ENCODE results near the gene CLTCL1.

The CLTCL1 gene

DNA sequence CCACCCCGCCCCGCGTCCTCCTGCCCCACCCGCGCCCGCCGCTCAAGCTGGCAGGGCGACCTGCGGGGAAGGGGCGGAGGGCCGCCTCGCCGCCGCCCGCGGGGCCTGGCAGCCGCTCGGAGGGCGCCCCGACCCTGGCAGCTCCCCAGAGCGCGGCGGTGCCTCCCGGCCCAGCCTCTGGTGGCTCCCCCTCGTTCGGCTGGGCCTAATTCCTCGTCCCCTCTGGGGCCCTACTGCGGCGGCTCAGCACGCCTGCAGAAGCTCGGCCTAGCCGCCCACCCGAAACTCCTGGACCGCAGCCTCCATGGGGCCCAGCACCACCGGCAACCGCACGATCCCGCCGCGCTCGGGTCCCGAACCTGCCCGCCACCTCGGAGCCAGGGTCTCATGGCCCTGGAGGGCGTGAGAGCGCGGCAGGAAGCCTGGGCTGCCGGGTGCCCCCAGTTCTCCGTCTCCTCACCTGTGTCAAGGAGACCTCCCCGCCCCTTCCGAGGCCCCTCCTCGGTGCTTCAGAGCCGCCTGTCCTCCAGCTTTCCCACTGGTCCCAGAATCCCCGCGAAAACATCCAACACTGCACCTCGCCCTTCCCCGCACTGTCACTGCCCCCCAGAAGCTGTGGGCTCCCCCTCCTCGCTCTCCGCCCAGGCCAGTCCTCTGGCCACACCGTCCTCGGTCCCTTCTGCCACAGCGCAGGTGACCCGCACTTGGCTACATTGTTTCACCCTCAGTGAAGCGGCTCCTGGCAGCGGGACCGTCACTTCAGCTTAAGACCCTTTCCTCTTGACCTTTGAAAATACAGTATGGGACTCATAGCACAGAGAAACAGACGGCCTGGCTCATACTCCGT lies 140.8 kb downstream of the CLTCL1 start:
- TF ChIP-seq, protein P1, sequence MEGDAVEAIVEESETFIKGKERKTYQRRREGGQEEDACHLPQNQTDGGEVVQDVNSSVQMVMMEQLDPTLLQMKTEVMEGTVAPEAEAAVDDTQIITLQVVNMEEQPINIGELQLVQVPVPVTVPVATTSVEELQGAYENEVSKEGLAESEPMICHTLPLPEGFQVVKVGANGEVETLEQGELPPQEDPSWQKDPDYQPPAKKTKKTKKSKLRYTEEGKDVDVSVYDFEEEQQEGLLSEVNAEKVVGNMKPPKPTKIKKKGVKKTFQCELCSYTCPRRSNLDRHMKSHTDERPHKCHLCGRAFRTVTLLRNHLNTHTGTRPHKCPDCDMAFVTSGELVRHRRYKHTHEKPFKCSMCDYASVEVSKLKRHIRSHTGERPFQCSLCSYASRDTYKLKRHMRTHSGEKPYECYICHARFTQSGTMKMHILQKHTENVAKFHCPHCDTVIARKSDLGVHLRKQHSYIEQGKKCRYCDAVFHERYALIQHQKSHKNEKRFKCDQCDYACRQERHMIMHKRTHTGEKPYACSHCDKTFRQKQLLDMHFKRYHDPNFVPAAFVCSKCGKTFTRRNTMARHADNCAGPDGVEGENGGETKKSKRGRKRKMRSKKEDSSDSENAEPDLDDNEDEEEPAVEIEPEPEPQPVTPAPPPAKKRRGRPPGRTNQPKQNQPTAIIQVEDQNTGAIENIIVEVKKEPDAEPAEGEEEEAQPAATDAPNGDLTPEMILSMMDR (IDR thresholded peaks at IDR 0.05) = no peak

DNA sequence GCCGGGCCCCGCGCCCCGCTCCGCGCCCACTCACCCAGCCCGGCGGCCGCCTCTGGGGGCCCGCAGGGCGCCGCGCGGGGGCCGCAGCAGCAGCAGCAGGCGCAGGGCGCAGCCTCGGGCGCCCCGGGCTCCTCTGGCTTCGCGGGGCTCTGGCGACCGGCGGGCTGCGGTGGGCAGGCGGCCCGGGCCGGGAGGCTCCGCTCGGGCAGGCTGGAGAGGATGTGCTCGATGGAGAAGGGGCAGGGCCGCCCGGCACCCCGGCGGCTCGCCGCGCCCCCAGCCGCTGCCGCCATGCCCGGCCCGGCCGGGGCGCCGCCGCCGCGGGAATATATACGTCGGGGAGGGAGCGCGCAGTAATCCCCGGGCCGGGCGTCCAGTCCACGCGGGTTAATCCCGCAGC lies 141.5 kb downstream of the CLTCL1 start, which contains the start of gene GSC2:
Gene GSC2, minus strand, starts transcription at position 302 of the 400 bp plus-strand sequence. Its CDS starts 9 bp downstream, at position 293.
- TF ChIP-seq, protein P1 (IDR thresholded peaks at IDR 0.05) = no peak

GRCh38 chr22:19149047-19149883 lies 142.3 kb downstream of the CLTCL1 start:
- TF ChIP-seq, protein P1 (IDR thresholded peaks at IDR 0.05) = no peak

DNA sequence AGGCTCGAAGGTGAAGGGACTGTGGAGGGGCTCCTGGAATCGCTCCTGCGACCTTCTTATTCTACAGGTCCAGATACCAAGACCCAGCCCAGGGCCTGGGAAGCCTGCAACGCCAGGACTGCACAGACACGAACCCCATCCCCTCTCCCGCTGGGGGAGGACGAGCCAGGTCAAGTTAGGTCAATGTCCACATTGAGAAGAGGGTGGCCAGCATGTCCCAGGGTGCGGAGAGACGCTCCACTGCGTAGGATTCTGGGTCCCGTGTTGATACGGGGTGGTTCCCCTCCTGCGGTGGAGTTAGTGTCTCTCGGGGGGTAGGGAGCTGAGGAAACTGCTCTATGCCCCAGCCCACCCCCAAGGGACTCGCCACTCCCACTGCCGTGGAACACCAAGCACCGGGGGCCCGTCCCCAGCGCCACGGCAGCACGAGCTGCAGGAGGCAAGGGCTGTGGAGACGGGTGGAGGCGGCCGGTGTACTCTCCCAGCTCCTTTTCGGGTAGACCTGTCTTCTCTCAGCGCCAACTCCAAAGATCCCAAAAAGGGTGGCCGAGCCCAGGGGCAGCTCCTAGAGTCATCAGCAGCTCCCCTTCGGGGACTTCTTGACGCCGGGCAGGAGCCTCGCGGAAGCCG lies 143.0 kb downstream of the CLTCL1 start:
- TF ChIP-seq, protein P1 (IDR thresholded peaks at IDR 0.05) = no peak

DNA sequence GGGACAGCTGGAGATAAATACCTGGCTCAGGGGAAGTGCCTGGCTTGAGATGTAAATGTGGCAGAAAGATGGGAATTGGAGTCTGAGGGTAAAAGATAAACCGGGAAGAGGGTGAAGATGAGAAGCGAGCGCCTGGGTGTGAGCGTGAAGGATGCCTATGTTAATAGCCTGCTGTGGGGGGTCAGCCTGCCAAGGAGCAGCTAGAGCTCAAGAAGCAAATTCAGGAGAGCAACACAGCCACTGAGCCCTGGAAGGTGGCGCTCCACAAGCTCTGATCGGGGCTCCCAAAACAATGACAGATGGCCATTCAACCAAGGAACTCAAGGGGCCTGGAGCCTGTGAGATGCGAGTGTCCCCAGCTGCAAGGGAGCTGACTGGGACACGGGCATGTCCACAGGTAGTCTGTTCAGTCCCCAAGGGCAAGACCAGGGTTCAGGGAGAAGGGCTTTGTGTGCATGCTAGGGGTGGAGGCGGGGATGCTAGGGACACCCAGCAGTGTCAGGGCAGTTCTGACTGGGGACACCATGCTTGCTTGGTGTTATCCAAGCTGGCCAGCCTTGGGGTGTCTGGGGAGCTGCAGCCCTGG lies 144.2 kb downstream of the CLTCL1 start:
- TF ChIP-seq, protein P1 (IDR thresholded peaks at IDR 0.05) = no peak

DNA sequence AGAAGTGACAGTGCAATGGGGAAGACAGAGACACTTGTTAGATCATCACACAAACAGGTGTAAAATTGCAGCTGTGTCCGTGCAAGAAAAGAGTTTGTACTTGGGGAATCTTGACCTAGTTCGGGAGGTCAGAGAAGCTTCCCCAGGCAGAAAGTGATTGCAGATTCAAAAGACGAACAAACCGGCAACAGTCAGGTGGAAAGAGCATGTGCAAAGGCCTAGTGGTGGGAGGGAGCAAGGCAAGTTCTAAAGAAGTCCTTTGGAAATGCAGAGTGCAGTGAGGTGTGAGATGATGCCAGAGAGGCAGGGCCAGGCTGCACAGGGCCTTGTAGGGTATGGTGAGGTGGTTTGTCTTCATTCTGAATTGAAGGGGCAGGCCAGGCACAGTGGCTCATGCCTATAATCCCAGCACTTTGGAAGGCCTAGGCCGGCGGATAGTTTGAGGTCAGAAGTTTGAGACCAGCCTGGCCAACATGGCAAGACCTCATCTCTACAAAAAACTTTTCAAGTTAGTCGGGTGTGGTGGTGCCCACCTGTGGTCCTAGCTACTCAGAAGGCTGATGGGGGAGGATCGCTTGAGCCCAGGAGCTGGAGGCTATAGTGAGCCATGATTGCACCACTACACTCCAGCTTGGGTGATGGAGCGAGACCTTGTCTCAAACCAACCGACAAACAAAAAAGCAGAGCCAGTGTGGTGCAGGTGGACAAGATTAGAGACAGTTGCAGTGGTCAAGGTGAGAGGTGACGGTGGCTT lies 145.1 kb downstream of the CLTCL1 start:
- TF ChIP-seq, protein P1 (IDR thresholded peaks at IDR 0.05) = no peak

All from LNCAP (cell line).